ENCODE data around the gene NF2.

The NF2 gene

DNA sequence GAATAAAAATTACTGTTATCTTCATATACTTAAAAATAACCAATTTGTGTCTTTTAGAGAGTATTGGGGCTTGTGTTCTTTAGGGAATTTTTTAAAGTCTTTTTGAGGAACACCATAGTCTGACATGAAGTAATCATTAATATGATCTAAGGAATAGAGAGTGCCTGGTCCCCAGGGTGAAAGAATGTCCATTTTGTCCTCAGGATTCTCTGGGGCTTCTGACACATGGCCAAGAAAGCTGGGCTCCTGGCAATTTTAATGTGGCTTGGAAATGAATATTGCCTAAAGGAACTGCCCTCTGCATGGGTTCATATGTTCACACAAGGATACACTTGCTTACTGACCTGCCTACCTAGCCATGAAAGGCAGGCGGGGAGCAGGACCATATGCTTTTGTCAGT lies 33.7 kb downstream of the NF2 start:
- H3K36me3 Mint-ChIP-seq (ENCODE audit: low read depth) = peaks cover 28% of the 10 kb centered on the region
- no peaks in the 10 kb centered on the region for H3K27me3 Mint-ChIP-seq (ENCODE audit: low read depth, poor library complexity)
- no peak for DNase-seq
- H3K4me1 Mint-ChIP-seq = peaks cover 17% of the 10 kb centered on the region
- TF ChIP-seq, protein P1, sequence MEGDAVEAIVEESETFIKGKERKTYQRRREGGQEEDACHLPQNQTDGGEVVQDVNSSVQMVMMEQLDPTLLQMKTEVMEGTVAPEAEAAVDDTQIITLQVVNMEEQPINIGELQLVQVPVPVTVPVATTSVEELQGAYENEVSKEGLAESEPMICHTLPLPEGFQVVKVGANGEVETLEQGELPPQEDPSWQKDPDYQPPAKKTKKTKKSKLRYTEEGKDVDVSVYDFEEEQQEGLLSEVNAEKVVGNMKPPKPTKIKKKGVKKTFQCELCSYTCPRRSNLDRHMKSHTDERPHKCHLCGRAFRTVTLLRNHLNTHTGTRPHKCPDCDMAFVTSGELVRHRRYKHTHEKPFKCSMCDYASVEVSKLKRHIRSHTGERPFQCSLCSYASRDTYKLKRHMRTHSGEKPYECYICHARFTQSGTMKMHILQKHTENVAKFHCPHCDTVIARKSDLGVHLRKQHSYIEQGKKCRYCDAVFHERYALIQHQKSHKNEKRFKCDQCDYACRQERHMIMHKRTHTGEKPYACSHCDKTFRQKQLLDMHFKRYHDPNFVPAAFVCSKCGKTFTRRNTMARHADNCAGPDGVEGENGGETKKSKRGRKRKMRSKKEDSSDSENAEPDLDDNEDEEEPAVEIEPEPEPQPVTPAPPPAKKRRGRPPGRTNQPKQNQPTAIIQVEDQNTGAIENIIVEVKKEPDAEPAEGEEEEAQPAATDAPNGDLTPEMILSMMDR (IDR thresholded peaks at IDR 0.05) = no peak
- H3K27ac Mint-ChIP-seq = no peak overlapping the region
- H3K4me3 Mint-ChIP-seq = no peak overlapping the region
- H3K9me3 Mint-ChIP-seq = peaks cover 2% of the 10 kb centered on the region

- H3K36me3 Mint-ChIP-seq (ENCODE audit: low read depth) = peaks cover 40% of the 10 kb centered on the region
- H3K4me3 Mint-ChIP-seq = no peak overlapping the region
- TF ChIP-seq, protein P1 (IDR thresholded peaks at IDR 0.05) = no peak
- no peaks in the 10 kb centered on the region for H3K27me3 Mint-ChIP-seq (ENCODE audit: low read depth, poor library complexity)
- H3K4me1 Mint-ChIP-seq = peaks cover 17% of the 10 kb centered on the region
- peaks cover 13% of the 10 kb centered on the region for H3K9me3 Mint-ChIP-seq
- no peak overlapping the region for H3K27ac Mint-ChIP-seq
- no peak for DNase-seq
Measured at GRCh38 chr22:29638678-29639077, 35.2 kb downstream of the NF2 start.

GRCh38 chr22:29639096-29639495 lies 35.7 kb downstream of the NF2 start:
- H3K4me1 Mint-ChIP-seq = peaks cover 17% of the 10 kb centered on the region
- H3K27ac Mint-ChIP-seq = no peak overlapping the region
- H3K27me3 Mint-ChIP-seq (ENCODE audit: low read depth, poor library complexity) = no peaks in the 10 kb centered on the region
- TF ChIP-seq, protein P1 (IDR thresholded peaks at IDR 0.05) = no peak
- no peak overlapping the region for H3K4me3 Mint-ChIP-seq
- no peak for DNase-seq
- peaks cover 40% of the 10 kb centered on the region for H3K36me3 Mint-ChIP-seq (ENCODE audit: low read depth)
- H3K9me3 Mint-ChIP-seq = peaks cover 13% of the 10 kb centered on the region

GRCh38 chr22:29641042-29641699 lies 37.7 kb downstream of the NF2 start:
- no peak for DNase-seq
- H3K4me1 Mint-ChIP-seq = peaks cover 17% of the 10 kb centered on the region

GRCh38 chr22:29641700-29642330 lies 38.4 kb downstream of the NF2 start:
- Mint-ChIP-seq H3K27me3 (ENCODE audit: low read depth, poor library complexity) (peaks cover 4% of the 10 kb centered on the region), H3K4me3 (no peak overlapping the region), H3K4me1 (peaks cover 12% of the 10 kb centered on the region), H3K27ac (peak overlapping the region; percentile 49), H3K9me3 (peaks cover 24% of the 10 kb centered on the region), H3K36me3 (ENCODE audit: low read depth) (peaks cover 60% of the 10 kb centered on the region)
- DNase-seq = no peak
- TF ChIP-seq, protein P1 (IDR thresholded peaks at IDR 0.05) = no peak

More at GRCh38 chr22:29641042-29641699, 37.7 kb downstream of the NF2 start:
- peaks cover 56% of the 10 kb centered on the region for H3K36me3 Mint-ChIP-seq (ENCODE audit: low read depth)
- H3K9me3 Mint-ChIP-seq = peaks cover 24% of the 10 kb centered on the region
- H3K27me3 Mint-ChIP-seq (ENCODE audit: low read depth, poor library complexity) = peaks cover 4% of the 10 kb centered on the region
- peak overlapping the region; percentile 70 for H3K27ac Mint-ChIP-seq
- TF ChIP-seq, protein P1 (IDR thresholded peaks at IDR 0.05) = no peak
- H3K4me3 Mint-ChIP-seq = no peak overlapping the region

DNA sequence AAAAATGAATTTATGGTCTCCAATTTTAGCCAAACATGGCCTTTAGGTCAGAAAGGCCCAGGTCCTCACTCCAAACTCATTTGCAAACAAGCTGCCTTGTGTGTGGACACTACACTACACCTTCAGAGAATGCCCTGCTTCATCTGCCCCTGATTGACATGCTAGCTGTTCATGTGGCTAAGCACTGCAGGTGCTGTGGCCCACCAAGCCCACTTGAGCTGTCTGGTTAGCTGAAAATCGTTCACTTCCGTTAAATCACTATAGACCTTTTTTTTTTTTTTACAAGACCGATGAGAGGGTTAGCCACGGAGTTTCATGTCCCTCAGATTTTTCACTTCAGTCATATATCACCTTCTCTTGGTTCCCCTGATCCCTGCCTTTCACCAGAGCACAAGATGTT lies 39.3 kb downstream of the NF2 start:
- no peak for DNase-seq
- H3K27me3 Mint-ChIP-seq (ENCODE audit: low read depth, poor library complexity) = peaks cover 4% of the 10 kb centered on the region
- no peak overlapping the region for H3K4me3 Mint-ChIP-seq
- no peak overlapping the region for H3K27ac Mint-ChIP-seq
- peaks cover 65% of the 10 kb centered on the region for H3K36me3 Mint-ChIP-seq (ENCODE audit: low read depth)
- H3K9me3 Mint-ChIP-seq = peaks cover 24% of the 10 kb centered on the region
- peaks cover 11% of the 10 kb centered on the region for H3K4me1 Mint-ChIP-seq
- TF ChIP-seq, protein P1 (IDR thresholded peaks at IDR 0.05) = no peak
